Head of caudate nucleus (tissue), 42 donors: ENCODE data around the gene SPR.
"Not testable (repeated sequence)": the region's sequence is repeated elsewhere in the genome, so short reads cannot be mapped to it uniquely, and the experiment has no call there.

ENCODE experiments used
- DNase-seq, 42 donors: peaks; one replicate each; pipeline versions ENCODE4 v3.0.0 to v3.0.0-alpha.2; 2020 to 2021; ENCODE audit warnings: mixed read lengths in 7 of 42
- intact Hi-C: fragments of 100-400 bp; cut with DNase I; formaldehyde crosslinking; loops from one replicate; pipeline ENCODE4 v1.15.0; 2022

Gene SPR

GRCh38 chr2:72887740-72888437, 681 bp downstream of the SPR start:
- intact Hi-C loops, result no loop called here

GRCh38 chr2:72888438-72889202, 1.4 kb downstream of the SPR start:
- DNase-seq, result no peak
- intact Hi-C loops, result no loop called here

More at GRCh38 chr2:72887740-72888437, 681 bp downstream of the SPR start:
- DNase-seq, result peak; percentile 69 to 95 (median 89)

- intact Hi-C loops, result loop anchor here (5.0 to 10.0 kb wide), 3 partner anchors 87 to 287 kb away; no protein-coding TSS in a partner anchor
- no peak for DNase-seq
Measured at GRCh38 chr2:72889991-72890390, 2.8 kb downstream of the SPR start.

GRCh38 chr2:72891091-72891818, 4.0 kb downstream of the SPR start:
- DNase-seq, result no peak
- intact Hi-C loops, result loop anchor here (5.0 to 10.0 kb wide), 3 partner anchors 86 to 286 kb away; no protein-coding TSS in a partner anchor

GRCh38 chr2:72892506-72893173, 5.4 kb downstream of the SPR start:
- intact Hi-C loops, result loop anchor here (5.0 to 10.0 kb wide), 3 partner anchors 85 to 285 kb away; no protein-coding TSS in a partner anchor
- DNase-seq, result peak; percentile 51 to 88 (median 76)

GRCh38 chr2:72893594-72894319, 6.5 kb downstream of the SPR start:
- intact Hi-C loops, result loop anchor here (5.0 to 10.0 kb wide), 3 partner anchors 84 to 284 kb away; no protein-coding TSS in a partner anchor
- peak in 28 of 42 donors; percentile 25 to 68 (median 44) for DNase-seq

- no peak for DNase-seq
- intact Hi-C loops, result loop anchor here (5.0 to 10.0 kb wide), 3 partner anchors 83 to 283 kb away; no protein-coding TSS in a partner anchor
Measured at GRCh38 chr2:72894514-72894913, 7.3 kb downstream of the SPR start.

- no peak for DNase-seq
- intact Hi-C loops, result loop anchor here (5.0 to 10.0 kb wide), 2 partner anchors 190 to 267 kb away; no protein-coding TSS in a partner anchor
Measured at GRCh38 chr2:72895154-72895553, 7.9 kb downstream of the SPR start.

- peak in 8 of 42 donors; percentile 27 to 70 (median 45) for DNase-seq
- intact Hi-C loops, result loop anchor here (5.0 to 10.0 kb wide), 2 partner anchors 189 to 266 kb away; no protein-coding TSS in a partner anchor
Measured at GRCh38 chr2:72895759-72896281, 8.6 kb downstream of the SPR start.

GRCh38 chr2:72896446-72896845, 9.2 kb downstream of the SPR start:
- intact Hi-C loops, result loop anchor here (5.0 to 10.0 kb wide), 2 partner anchors 188 to 266 kb away; no protein-coding TSS in a partner anchor
- no peak for DNase-seq

GRCh38 chr2:72897785-72898584, 10.8 kb downstream of the SPR start:
- no peak for DNase-seq
- intact Hi-C loops, result loop anchor here (5.0 to 10.0 kb wide), 2 partner anchors 187 to 264 kb away; no protein-coding TSS in a partner anchor

- intact Hi-C loops, result loop anchor here (5.0 to 10.0 kb wide), 2 partner anchors 186 to 264 kb away; no protein-coding TSS in a partner anchor
- DNase-seq, result no peak
Measured at GRCh38 chr2:72898585-72898906, 11.3 kb downstream of the SPR start.

- intact Hi-C loops, result no loop called here
Measured at GRCh38 chr2:72900191-72900825, 13.1 kb downstream of the SPR start.

GRCh38 chr2:72901426-72901825, 14.2 kb downstream of the SPR start:
- intact Hi-C loops, result no loop called here
- DNase-seq, result no peak

More at GRCh38 chr2:72900191-72900825, 13.1 kb downstream of the SPR start:
- no peak for DNase-seq

GRCh38 chr2:72907369-72907768, 20.2 kb downstream of the SPR start:
- intact Hi-C loops, result not testable (repeated sequence)
- DNase-seq, result peak in 1 of 42 donors; percentile 12

- DNase-seq, result no peak
- intact Hi-C loops, result no loop called here
Measured at GRCh38 chr2:72908741-72909140, 21.5 kb downstream of the SPR start.
